22Rv1 (cell line): ENCODE data around the gene MRE11.
A peak's percentile ranks its signal among the peaks of the same experiment; 100 is the strongest.
"Not testable (repeated sequence)": the region's sequence is repeated elsewhere in the genome, so short reads cannot be mapped to it uniquely, and the experiment has no call there.

Experiments used
- H3K27ac ChIP-seq: fragments of 450-650 bp; 2 replicates; pipeline ENCODE4 v1.5.1; 2017
- CTCF ChIP-seq: fragments of 450-650 bp; IDR thresholded peaks from 2 replicates; pipeline ENCODE4 v1.5.1; 2017; ENCODE audit warnings: mild to moderate bottlenecking
- ZFX ChIP-seq: fragments of 450-650 bp; IDR thresholded peaks from 2 replicates; pipeline ENCODE4 v1.6.1; 2017; ENCODE audit warnings: antibody characterized with exemption, borderline replicate concordance

The MRE11 gene

DNA sequence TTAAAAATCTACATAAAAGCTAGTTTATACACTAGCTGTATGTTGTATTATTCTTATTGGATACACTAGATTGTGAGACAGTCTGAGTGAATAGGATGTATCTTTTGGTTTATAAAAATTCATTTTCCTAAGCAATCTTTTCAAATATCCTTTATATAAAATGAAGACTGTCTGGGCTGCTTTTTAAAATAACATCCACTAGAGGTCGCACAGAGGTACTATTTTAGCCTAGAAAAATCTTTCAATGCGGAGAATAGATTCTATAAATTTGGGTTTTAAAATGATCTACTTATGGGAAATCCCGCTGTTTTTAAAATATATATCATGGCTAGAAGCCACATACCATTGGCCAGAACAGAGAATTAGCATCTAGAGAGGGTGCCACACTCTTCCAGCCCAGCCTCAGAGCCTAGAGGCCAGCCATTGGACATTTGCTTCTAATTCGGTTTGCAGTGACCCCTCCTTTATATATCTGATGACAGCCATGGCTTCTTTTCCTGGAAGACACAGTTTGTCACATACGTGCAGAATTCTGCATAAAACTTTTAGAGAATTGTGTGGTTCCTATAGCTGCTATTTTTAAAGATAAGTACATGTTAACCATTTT lies 25.9 kb upstream of the MRE11 start:
- TF ChIP-seq ZFX (no peak), CTCF (peak; percentile 86)
- H3K27ac ChIP-seq, result no peak overlapping the region

GRCh38 chr11:94518300-94518699 lies 24.7 kb upstream of the MRE11 start:
- no peak for TF ChIP-seq CTCF
- TF ChIP-seq ZFX, result no peak
- no peak overlapping the region for H3K27ac ChIP-seq

DNA sequence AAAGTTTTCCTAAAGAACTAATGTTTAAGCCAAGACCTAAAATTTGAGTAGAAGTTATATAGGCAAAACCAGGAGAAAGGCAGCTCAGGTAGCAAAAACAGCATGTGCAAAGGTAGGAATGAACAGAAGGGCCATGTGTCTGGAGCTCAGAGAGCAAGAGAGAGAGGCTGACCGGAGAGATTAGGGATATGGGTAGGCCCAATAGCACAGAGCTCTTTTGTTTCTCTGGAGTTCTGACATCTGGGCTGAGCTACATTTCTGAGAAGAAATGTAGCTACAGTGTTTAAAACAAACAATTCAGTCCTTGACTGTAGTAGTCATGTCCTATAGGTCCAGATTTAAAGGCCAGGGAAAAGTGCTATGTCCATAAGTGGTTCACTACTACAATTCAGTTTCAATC lies 23.1 kb upstream of the MRE11 start:
- no peak overlapping the region for H3K27ac ChIP-seq
- TF ChIP-seq ZFX (no peak), CTCF (no peak)

DNA sequence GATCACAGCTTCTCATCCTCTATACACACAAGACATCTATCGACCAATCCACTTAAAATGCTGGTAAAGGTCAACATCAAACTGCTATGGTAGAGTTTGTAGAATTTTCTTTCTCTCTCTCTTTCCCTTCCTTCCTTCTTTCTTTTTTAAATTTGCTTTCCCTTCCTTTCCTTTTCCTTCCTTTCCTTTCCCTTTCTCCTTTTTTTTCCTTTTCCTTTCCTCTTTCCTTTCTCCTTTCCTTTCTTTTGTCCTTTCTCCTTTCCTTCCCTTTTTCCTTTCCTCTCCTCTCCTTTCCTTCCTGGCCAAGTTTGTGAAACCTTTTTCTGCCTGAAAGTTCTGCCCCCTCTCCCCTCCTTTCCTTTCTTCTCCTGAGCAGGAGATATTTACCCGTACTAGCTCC lies 21.8 kb upstream of the MRE11 start:
- H3K27ac ChIP-seq, result no peak overlapping the region
- TF ChIP-seq CTCF (no peak), ZFX (no peak)

GRCh38 chr11:94513091-94513490 lies 19.4 kb upstream of the MRE11 start:
- TF ChIP-seq CTCF, result no peak
- TF ChIP-seq ZFX, result no peak
- no peak overlapping the region for H3K27ac ChIP-seq

- no peak within 1 kb of the TSS for H3K27ac ChIP-seq
- TF ChIP-seq ZFX, result no peak
- TF ChIP-seq CTCF, result no peak
These were observed 18.5 kb upstream of the MRE11 start, which contains the start of gene C11orf97 for GRCh38 chr11:94511932-94512781. Gene C11orf97 (plus strand): TSS chr11:94512461. CDS start chr11:94512529, 68 bp downstream.

DNA sequence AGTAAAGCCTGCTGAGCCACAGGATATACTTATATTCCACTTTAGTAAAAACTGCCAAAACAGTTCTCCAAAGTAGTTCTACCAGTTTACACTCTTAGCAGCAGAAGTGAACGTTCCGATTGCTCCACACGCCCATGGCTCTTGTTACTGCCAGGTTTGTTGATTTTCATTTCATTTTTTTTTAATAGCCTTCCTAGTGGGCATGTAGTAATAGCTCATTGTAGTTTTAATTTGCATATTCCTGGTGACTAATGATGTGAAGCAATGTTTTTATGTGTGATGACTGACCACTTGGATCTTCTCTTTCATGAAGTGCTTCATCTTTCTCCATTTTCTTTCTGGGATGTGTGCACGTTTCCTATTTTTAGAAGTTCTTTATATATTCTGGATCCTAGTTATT lies 13.8 kb upstream of the MRE11 start:
- H3K27ac ChIP-seq, result no peak overlapping the region
- TF ChIP-seq ZFX (no peak), CTCF (no peak)

GRCh38 chr11:94506513-94506912 lies 12.9 kb upstream of the MRE11 start:
- H3K27ac ChIP-seq, result not testable (repeated sequence)
